Upper lobe of left lung (tissue), 6 donors: ENCODE data around the gene WDR35. TPM values are rescaled to one million over a fixed set of nuclear protein-coding genes. Genes with fewer than 3 reads are reported as not detected.

Experiments
- ATAC-seq, 2 donors: fragments of 200-7000 bp; cut with Tn5 transposase; one replicate each; pipeline ENCODE4 v1.9.1; 2022; ENCODE audit warnings: mild to moderate bottlenecking in 2 of 2, moderate library complexity in 2 of 2; ENCODE audit not compliant: low FRiP score in 2 of 2
- DNase-seq, 2 donors: peaks; one replicate each; pipeline ENCODE4 v3.0.0-alpha.2; 2019 to 2020
- H3K27ac ChIP-seq, 4 donors: fragments of 200-600 bp; sonication (generic); one replicate each; pipeline ENCODE4 v1.5.1; 2016 to 2019
- H3K27me3 ChIP-seq, 4 donors: fragments of 200-600 bp; sonication (generic); one replicate each; pipeline ENCODE4 v1.5.1; 2017 to 2019
- H3K36me3 ChIP-seq, 4 donors: fragments of 200-600 bp; sonication (generic); one replicate each; pipeline ENCODE4 v1.5.1; 2016 to 2019
- H3K4me1 ChIP-seq, 4 donors: fragments of 200-600 bp; sonication (generic); one replicate each; pipeline ENCODE4 v1.5.1; 2018 to 2019
- H3K4me3 ChIP-seq, 4 donors: fragments of 200-600 bp; sonication (generic); one replicate each; pipeline ENCODE4 v1.5.1; 2017 to 2019; ENCODE audit warnings: mild to moderate bottlenecking in 2 of 4, moderate library complexity in 1 of 4
- H3K9me3 ChIP-seq, 4 donors: fragments of 200-600 bp; sonication (generic); one replicate each; pipeline ENCODE4 v1.5.1; 2018 to 2019
- CTCF ChIP-seq, 6 experiments: fragments of 450-650 bp in 4 of 6; fragments of 200-600 bp in 2 of 6; sonication (generic) in 2 of 6; IDR thresholded peaks; one replicate each; pipeline ENCODE4 v1.5.1; 2016 to 2019; ENCODE audit warnings: antibody characterized with exemption in 6 of 6
- EP300 ChIP-seq, 4 donors: sonication (generic); formaldehyde crosslinking; IDR thresholded peaks; one replicate each; pipeline ENCODE4 v1.5.1; 2017; ENCODE audit warnings: antibody characterized with exemption in 4 of 4, control low read depth in 2 of 4
- POLR2A ChIP-seq, 4 donors: fragments of 450-650 bp; IDR thresholded peaks; one replicate each; pipeline ENCODE4 v1.5.1; 2016 to 2017; ENCODE audit warnings: antibody characterized with exemption in 4 of 4, mild to moderate bottlenecking in 2 of 4
- POLR2AphosphoS5 ChIP-seq, 2 donors: sonication (generic); formaldehyde crosslinking; IDR thresholded peaks; one replicate each; pipeline ENCODE4 v1.5.1; 2017; ENCODE audit warnings: antibody characterized with exemption in 2 of 2
- WGBS, 2 donors: methylation state at CpG; one replicate each; pipeline ENCODE4 v1.1.5; 2017 to 2018; 5-methylcytosine and 5-hydroxymethylcytosine counted together
- total RNA-seq, 6 donors: library from RNA; depleted of rRNA in 4 of 6; stranded (reverse); fragments of >200 nt in 4 of 6; gene quantifications; one replicate each; pipeline versions ENCODE4 v1.1.0 to v1.2.1, GENCODE V29; 2016 to 2021
- donor health status: DM: no; HTN: no; CAD: no; lungs with moderate emphysema.
- donor health status: DM: no; HTN: yes; CAD: no; lungs with severe emphysema.

Gene WDR35
- total RNA-seq, 6 donors from 2014 or later = 4.4 to 16.5 (median 6.9) TPM

GRCh38 chr2:19971691-19972090 is 18.2 kb downstream of the WDR35 start:
- H3K27me3 ChIP-seq = no peaks in the 10 kb centered on the region
- peaks cover 0 to 12% (median 0%) of the 10 kb centered on the region in 4 donors for H3K36me3 ChIP-seq
- H3K4me3 ChIP-seq = no peak overlapping the region
- no peaks in the 10 kb centered on the region for H3K9me3 ChIP-seq
- TF ChIP-seq POLR2AphosphoS5 (IDR thresholded peaks at IDR 0.05) = no peak
- DNase-seq = no peak
- no peak for ATAC-seq
- 48 to 71% methylated on average over 3 of the region's 3 CpGs for WGBS, 2 donors
- no peaks in the 10 kb centered on the region for H3K4me1 ChIP-seq
- H3K27ac ChIP-seq = no peak overlapping the region

- Histone ChIP-seq H3K27me3 (no peaks in the 10 kb centered on the region), H3K36me3 (peaks cover 0 to 10% (median 0%) of the 10 kb centered on the region in 4 donors), H3K4me3 (no peak overlapping the region), H3K27ac (no peak overlapping the region), H3K4me1 (no peaks in the 10 kb centered on the region), H3K9me3 (no peaks in the 10 kb centered on the region)
- DNase-seq = no peak
- no peak for ATAC-seq
- no peak for TF ChIP-seq POLR2A (IDR thresholded peaks at IDR 0.05)
- no peak for TF ChIP-seq CTCF (IDR thresholded peaks at IDR 0.05)
- no peak for TF ChIP-seq POLR2AphosphoS5 (IDR thresholded peaks at IDR 0.05)
- TF ChIP-seq EP300 (IDR thresholded peaks at IDR 0.05) = no peak
- 95 to 100% methylated on average over 1 of the region's 1 CpG for WGBS, 2 donors
Measured at GRCh38 chr2:19963386-19963785, 26.5 kb downstream of the WDR35 start.

GRCh38 chr2:19955544-19956422 is 34.1 kb downstream of the WDR35 start:
- 54% methylated on average over 6 of the region's 6 CpGs for WGBS, 2 donors
- H3K4me3 ChIP-seq = no peak overlapping the region

GRCh38 chr2:19949071-19949470 is 40.8 kb downstream of the WDR35 start:
- Histone ChIP-seq H3K27me3 (no peaks in the 10 kb centered on the region), H3K4me3 (no peak overlapping the region), H3K36me3 (peaks cover 0 to 8% (median 0%) of the 10 kb centered on the region in 4 donors), H3K9me3 (no peaks in the 10 kb centered on the region), H3K27ac (no peak overlapping the region), H3K4me1 (no peaks in the 10 kb centered on the region)
- ATAC-seq (no peak), DNase-seq (no peak)
- TF ChIP-seq POLR2AphosphoS5 (IDR thresholded peaks at IDR 0.05) (no peak), POLR2A (IDR thresholded peaks at IDR 0.05) (no peak), CTCF (IDR thresholded peaks at IDR 0.05) (no peak), EP300 (IDR thresholded peaks at IDR 0.05) (no peak)

More at GRCh38 chr2:19955544-19956422, 34.1 kb downstream of the WDR35 start:
- peaks cover 0 to 5% (median 0%) of the 10 kb centered on the region in 4 donors for H3K36me3 ChIP-seq
- DNase-seq (peak in 1 of 2 donors; percentile 63), ATAC-seq (peak; percentile 83 to 84)
- no peaks in the 10 kb centered on the region for H3K9me3 ChIP-seq
- TF ChIP-seq POLR2AphosphoS5 (IDR thresholded peaks at IDR 0.05) (no peak), EP300 (IDR thresholded peaks at IDR 0.05) (no peak), CTCF (IDR thresholded peaks at IDR 0.05) (peak; percentile 11 to 65 (median 52))
- H3K27ac ChIP-seq = no peak overlapping the region
- no peaks in the 10 kb centered on the region for H3K27me3 ChIP-seq
- H3K4me1 ChIP-seq = no peaks in the 10 kb centered on the region

GRCh38 chr2:19947184-19947940 is 42.5 kb downstream of the WDR35 start:
- H3K4me1 ChIP-seq = no peaks in the 10 kb centered on the region
- ATAC-seq = no peak
- 88 to 96% methylated on average over 4 of the region's 4 CpGs for WGBS, 2 donors

More at GRCh38 chr2:19947184-19947940, 42.5 kb downstream of the WDR35 start:
- TF ChIP-seq POLR2A (IDR thresholded peaks at IDR 0.05) (no peak), EP300 (IDR thresholded peaks at IDR 0.05) (no peak), POLR2AphosphoS5 (IDR thresholded peaks at IDR 0.05) (no peak)
- Histone ChIP-seq H3K27ac (no peak overlapping the region), H3K4me3 (no peak overlapping the region), H3K36me3 (peaks cover 0 to 8% (median 0%) of the 10 kb centered on the region in 4 donors), H3K9me3 (no peaks in the 10 kb centered on the region), H3K27me3 (no peaks in the 10 kb centered on the region)
- no peak for DNase-seq
